ENCODE measurements around the gene TRAPPC2L.
"Not testable (repeated sequence)": the region's sequence is repeated elsewhere in the genome, so short reads cannot be mapped to it uniquely, and the experiment has no call there.

Gene TRAPPC2L

DNA sequence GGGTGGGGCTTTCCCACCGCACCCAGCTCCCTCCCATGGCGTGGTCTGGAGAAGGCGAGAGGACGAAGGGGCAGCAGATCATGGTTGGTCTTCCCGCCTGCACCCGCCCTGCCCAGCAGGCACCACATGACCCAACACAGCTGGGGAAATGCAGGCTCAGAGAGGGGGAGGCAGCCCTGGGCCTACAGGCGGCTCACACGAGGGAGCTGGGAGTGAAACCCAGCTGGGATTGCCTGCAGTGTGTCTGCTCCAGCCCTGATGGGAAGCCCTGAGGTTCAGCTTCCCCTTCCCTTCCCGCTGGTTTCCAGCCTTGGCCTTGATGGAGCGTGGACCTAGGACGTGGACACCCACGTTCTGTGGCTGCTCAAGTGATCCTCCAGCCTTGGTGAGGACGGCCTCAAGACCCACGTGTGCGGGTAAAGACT lies 29.5 kb downstream of the TRAPPC2L start:
- no peak overlapping the region for H3K4me3 ChIP-seq (replicated peaks; ENCODE audit: low read depth, low read length)
- TF ChIP-seq, protein P1, sequence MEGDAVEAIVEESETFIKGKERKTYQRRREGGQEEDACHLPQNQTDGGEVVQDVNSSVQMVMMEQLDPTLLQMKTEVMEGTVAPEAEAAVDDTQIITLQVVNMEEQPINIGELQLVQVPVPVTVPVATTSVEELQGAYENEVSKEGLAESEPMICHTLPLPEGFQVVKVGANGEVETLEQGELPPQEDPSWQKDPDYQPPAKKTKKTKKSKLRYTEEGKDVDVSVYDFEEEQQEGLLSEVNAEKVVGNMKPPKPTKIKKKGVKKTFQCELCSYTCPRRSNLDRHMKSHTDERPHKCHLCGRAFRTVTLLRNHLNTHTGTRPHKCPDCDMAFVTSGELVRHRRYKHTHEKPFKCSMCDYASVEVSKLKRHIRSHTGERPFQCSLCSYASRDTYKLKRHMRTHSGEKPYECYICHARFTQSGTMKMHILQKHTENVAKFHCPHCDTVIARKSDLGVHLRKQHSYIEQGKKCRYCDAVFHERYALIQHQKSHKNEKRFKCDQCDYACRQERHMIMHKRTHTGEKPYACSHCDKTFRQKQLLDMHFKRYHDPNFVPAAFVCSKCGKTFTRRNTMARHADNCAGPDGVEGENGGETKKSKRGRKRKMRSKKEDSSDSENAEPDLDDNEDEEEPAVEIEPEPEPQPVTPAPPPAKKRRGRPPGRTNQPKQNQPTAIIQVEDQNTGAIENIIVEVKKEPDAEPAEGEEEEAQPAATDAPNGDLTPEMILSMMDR (IDR thresholded peaks at IDR 0.05; ENCODE audit: low read length, missing control alignments), result no peak
- DNase-seq (ENCODE audit: low read depth), result no peak

DNA sequence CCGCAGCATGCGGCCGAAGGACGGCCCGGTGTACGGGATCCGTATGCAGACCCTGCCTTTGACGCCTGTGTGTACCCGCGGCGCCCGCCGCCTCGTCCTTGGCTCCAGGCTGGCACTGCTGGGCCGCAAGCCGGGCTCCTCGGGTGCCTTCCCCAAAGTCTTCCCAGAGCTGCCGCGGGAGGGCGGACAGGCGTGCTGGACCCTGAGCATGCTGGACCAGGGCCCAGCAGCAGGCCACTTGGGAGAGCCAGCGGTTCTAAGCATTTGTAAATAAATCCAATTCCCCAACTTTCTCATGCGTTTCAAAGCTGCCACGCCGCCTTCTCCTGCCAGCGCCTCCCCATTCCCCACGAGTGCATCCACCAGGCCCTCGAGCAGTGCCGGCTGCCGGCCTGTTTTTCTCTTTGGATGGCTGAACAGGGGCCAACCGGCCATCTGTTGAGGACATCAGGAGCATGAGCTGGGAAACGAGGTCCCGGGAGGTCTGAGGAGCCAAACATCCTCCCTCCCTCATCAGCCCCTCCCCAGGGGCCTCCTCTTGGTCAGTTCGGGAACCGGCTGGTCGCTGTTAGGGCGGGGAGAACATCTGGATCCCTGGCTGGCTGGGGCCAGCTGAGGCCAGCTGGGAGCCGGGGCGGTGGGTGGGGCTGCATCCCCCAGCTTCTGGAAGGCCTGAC lies 30.1 kb downstream of the TRAPPC2L start:
- TF ChIP-seq, protein P1 (IDR thresholded peaks at IDR 0.05; ENCODE audit: low read length, missing control alignments), result no peak
- H3K4me3 ChIP-seq (replicated peaks; ENCODE audit: low read depth, low read length), result no peak overlapping the region
- DNase-seq (ENCODE audit: low read depth), result peak; percentile 18

DNA sequence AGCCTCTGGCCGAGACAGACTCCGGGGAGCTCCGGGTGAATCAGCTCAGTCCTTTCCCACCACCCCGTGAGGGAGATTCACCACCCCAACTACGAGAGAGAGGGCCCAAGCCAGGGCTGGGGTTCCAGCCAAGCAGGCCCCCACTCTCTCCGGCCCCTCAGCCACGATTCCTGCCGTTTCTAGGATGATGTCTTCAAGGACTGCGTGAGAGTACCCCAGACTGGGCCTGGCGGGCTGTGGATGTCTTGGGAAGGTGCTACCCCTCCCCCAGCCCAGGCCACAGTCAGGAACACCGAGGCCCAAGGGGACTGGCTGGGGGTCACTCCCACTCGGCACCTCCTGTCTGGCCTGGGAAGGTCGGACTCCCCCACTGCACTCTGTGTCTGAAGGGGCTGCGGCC lies 31.1 kb downstream of the TRAPPC2L start:
- no peak overlapping the region for H3K4me3 ChIP-seq (replicated peaks; ENCODE audit: low read depth, low read length)
- TF ChIP-seq, protein P1 (IDR thresholded peaks at IDR 0.05; ENCODE audit: low read length, missing control alignments), result no peak
- no peak for DNase-seq (ENCODE audit: low read depth)

DNA sequence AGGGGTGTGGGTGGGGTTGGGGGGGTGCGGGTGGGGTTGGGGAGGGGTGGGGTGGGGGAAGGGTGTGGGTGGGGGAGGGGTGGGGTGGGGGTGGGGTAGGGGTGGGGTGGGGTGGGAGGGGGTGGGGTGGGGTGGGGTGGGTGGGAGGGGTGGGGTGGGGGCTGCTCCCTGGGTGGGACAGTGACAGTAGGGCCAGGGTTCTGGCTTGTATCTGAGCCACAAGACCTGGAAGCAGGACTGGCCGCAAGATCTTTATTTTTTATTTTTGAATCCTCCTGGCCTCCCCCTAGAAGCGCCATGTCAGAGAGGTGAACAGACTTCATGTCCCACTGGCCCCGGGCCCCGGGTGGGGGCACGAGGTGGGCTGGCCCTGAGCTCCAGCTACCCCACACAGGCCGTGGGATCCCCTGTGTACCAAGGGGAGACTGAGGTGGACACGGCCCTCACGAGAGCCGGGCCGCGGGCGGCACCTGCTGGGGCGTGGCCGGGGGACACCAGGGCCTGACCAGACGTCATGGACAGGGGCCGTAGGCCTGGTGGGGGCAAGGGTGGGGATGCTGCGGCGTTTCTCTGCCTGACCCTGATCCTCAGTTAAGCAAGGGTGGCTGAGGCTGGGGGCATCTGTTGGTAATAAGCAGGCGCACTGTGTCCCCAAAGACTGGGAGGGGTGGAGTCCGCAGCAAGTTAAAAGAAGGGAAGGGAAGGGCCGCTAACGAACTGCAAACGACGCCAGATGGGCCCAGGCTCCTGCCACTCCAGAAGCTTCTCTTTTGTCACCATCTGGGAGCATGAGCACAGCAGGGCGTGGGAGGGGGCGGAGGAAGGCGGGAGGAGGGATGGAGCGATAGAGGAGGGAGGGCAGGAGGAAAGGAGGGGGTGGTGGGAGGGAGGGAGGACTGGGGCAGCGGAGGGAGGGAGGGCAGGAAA lies 31.8 kb downstream of the TRAPPC2L start:
- H3K4me3 ChIP-seq (replicated peaks; ENCODE audit: low read depth, low read length), result no peak overlapping the region
- DNase-seq (ENCODE audit: low read depth), result no peak
- TF ChIP-seq, protein P1 (IDR thresholded peaks at IDR 0.05; ENCODE audit: low read length, missing control alignments), result no peak

DNA sequence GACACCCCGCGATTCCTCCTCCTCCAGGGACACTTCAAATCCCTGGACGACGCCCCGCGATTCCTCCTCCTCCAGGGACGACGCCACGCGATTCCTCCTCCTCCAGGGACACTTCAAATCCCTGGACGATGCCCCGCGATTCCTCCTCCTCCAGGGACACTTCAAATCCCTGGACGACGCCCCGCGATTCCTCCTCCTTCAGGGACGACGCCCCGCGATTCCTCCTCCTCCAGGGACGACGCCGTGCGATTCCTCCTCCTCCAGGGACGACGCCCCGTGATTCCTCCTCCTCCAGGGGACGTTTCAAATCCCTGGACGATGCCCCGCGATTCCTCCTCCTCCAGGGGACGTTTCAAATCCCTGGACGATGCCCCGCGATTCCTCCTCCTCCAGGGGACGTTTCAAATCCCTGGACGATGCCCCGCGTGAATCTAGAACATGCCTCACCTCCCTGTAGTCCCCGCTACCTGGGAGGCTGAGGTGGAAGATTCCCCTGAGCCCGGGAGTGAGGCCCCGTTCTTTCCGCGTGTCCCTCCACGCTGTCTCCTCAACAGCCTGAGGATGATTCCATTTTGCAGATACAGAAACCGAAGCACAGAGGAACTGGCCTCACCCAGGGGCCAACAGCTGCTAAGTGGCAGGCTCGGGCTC lies 32.9 kb downstream of the TRAPPC2L start:
- H3K4me3 ChIP-seq (replicated peaks; ENCODE audit: low read depth, low read length); DNase-seq (ENCODE audit: low read depth): not testable (repeated sequence)

DNA sequence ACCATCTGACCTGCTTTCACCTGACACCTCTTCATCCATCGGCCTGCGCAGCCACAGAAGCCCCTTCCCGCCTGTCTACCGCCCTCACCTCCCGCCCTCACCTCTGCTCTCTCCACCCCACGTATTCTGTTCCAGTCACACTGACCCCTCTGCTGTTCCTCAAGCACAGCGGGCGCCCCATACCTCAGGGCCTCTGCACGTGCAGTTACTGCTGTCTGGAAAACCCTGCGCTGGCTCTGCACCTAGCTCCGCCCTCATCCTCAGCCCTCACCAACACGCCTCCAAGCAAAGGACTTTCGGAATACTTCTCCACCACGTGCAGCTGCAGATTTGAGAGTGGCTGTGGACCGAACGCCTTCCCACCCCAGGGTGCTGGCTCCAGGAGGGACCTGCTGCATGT lies 34.2 kb downstream of the TRAPPC2L start:
- H3K4me3 ChIP-seq (replicated peaks; ENCODE audit: low read depth, low read length), result no peak overlapping the region
- DNase-seq (ENCODE audit: low read depth), result no peak
- TF ChIP-seq, protein P1 (IDR thresholded peaks at IDR 0.05; ENCODE audit: low read length, missing control alignments), result no peak

DNA sequence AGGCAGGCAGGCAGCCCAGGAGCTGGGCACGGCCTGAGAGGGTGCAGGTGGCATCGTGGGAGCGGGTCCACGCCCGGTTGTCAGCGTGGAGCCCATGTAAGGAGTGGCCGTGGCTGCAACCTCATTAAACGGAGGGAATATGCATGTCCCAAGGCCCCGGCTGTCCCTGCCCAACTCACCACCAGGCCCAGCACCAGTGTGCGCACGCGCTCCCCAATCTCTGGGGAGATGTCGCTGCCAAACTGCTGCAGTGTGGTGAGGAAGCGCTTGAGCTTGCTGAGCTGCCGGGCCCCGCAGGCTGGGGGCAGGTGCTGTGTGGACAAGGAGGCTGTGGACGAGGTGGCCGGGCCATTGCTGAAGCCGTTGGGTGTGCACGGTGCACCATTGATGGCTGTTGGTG lies 35.1 kb downstream of the TRAPPC2L start:
- no peak overlapping the region for H3K4me3 ChIP-seq (replicated peaks; ENCODE audit: low read depth, low read length)
- TF ChIP-seq, protein P1 (IDR thresholded peaks at IDR 0.05; ENCODE audit: low read length, missing control alignments), result no peak
- no peak for DNase-seq (ENCODE audit: low read depth)
